C4-2B (cell line): ENCODE measurements around the gene CCDC18.

Source experiments
- ZFX ChIP-seq: fragments of 450-650 bp; IDR thresholded peaks from 2 replicates; pipeline ENCODE4 v1.6.1; 2017
- TF ChIP-seq, protein P1 (sequence below): fragments of 450-650 bp; conservative IDR thresholded peaks from 2 replicates; pipeline ENCODE4 v1.5.1; 2017; ENCODE audit warnings: mild to moderate bottlenecking

DNA sequence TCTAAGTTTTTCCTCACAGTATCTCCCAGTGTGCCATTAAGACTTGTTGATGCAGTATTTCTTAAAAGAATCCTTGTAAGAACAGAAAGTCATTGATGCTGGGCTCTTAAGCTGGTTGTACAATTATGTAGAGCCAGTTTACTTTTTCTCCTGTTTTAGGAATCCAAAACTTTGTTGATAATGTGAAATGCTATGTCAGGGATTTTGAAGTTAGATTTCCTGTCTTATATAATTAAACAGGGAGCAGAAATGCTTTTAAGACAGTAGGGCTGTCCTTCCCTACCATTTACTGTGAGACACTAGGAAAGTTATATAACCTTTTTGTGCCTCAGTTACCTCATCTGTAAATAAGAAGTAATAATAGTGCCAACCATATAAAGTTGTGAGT, 26.0 kb downstream of the CCDC18 start:
- TF ChIP-seq, protein P1, sequence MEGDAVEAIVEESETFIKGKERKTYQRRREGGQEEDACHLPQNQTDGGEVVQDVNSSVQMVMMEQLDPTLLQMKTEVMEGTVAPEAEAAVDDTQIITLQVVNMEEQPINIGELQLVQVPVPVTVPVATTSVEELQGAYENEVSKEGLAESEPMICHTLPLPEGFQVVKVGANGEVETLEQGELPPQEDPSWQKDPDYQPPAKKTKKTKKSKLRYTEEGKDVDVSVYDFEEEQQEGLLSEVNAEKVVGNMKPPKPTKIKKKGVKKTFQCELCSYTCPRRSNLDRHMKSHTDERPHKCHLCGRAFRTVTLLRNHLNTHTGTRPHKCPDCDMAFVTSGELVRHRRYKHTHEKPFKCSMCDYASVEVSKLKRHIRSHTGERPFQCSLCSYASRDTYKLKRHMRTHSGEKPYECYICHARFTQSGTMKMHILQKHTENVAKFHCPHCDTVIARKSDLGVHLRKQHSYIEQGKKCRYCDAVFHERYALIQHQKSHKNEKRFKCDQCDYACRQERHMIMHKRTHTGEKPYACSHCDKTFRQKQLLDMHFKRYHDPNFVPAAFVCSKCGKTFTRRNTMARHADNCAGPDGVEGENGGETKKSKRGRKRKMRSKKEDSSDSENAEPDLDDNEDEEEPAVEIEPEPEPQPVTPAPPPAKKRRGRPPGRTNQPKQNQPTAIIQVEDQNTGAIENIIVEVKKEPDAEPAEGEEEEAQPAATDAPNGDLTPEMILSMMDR, result no peak
- TF ChIP-seq ZFX, result no peak
